Muscle layer of colon (tissue), 2 donors: Measurements from ENCODE around the gene SERPINA9.

Experiments
- H3K27ac ChIP-seq: one replicate; pipeline ENCODE4 v1.7.0; 2013; ENCODE audit warnings: low read depth, mild to moderate bottlenecking, low read length, moderate library complexity
- H3K27me3 ChIP-seq, 2 donors: one replicate each; pipeline ENCODE4 v1.7.0; 2013; ENCODE audit warnings: low read length in 2 of 2, mild to moderate bottlenecking in 2 of 2; ENCODE audit not compliant: insufficient read depth in 2 of 2, control insufficient read depth in 1 of 2
- H3K36me3 ChIP-seq: one replicate; pipeline ENCODE4 v1.7.0; 2013; ENCODE audit warnings: mild to moderate bottlenecking, low read length; ENCODE audit not compliant: insufficient read depth
- H3K4me1 ChIP-seq: one replicate; pipeline ENCODE4 v1.7.0; 2013; ENCODE audit warnings: mild to moderate bottlenecking, low read length; ENCODE audit not compliant: insufficient read depth
- H3K4me3 ChIP-seq, 2 donors: one replicate each; pipeline ENCODE4 v1.7.0; 2013; ENCODE audit warnings: low read length in 2 of 2, low read depth in 1 of 2, mild to moderate bottlenecking in 1 of 2, moderate library complexity in 1 of 2
- H3K9ac ChIP-seq: one replicate; pipeline ENCODE4 v1.7.0; 2013; ENCODE audit warnings: low read length
- H3K9me3 ChIP-seq: one replicate; pipeline ENCODE4 v1.7.0; 2013; ENCODE audit warnings: mild to moderate bottlenecking, low read length
- donor health status: abdominal sarcoma.
- donor health status: Adenocarcinoma of cecum.

The SERPINA9 gene

GRCh38 chr14:94472842-94473241 is 3.2 kb downstream of the SERPINA9 start:
- Histone ChIP-seq H3K4me1 (no peaks in the 10 kb centered on the region), H3K36me3 (no peaks in the 10 kb centered on the region), H3K27me3 (no peaks in the 10 kb centered on the region), H3K9me3 (no peaks in the 10 kb centered on the region), H3K9ac (no peak overlapping the region), H3K27ac (no peak overlapping the region), H3K4me3 (no peak overlapping the region)

- no peak overlapping the region for H3K4me3 ChIP-seq
- no peaks in the 10 kb centered on the region for H3K27me3 ChIP-seq
- no peak overlapping the region for H3K27ac ChIP-seq
- no peaks in the 10 kb centered on the region for H3K36me3 ChIP-seq
- no peak overlapping the region for H3K9ac ChIP-seq
- H3K9me3 ChIP-seq: no peaks in the 10 kb centered on the region
- no peaks in the 10 kb centered on the region for H3K4me1 ChIP-seq
Measured at GRCh38 chr14:94471045-94471444, 5.0 kb downstream of the SERPINA9 start.

GRCh38 chr14:94470311-94470710 is 5.7 kb downstream of the SERPINA9 start:
- Histone ChIP-seq H3K9me3 (no peaks in the 10 kb centered on the region), H3K27ac (no peak overlapping the region), H3K9ac (no peak overlapping the region), H3K4me1 (no peaks in the 10 kb centered on the region), H3K27me3 (no peaks in the 10 kb centered on the region), H3K36me3 (no peaks in the 10 kb centered on the region), H3K4me3 (no peak overlapping the region)

GRCh38 chr14:94469261-94469660 is 6.7 kb downstream of the SERPINA9 start:
- Histone ChIP-seq H3K9me3 (no peaks in the 10 kb centered on the region), H3K4me3 (no peak overlapping the region), H3K36me3 (no peaks in the 10 kb centered on the region), H3K9ac (no peak overlapping the region), H3K27ac (no peak overlapping the region), H3K27me3 (no peaks in the 10 kb centered on the region), H3K4me1 (no peaks in the 10 kb centered on the region)

- H3K4me3 ChIP-seq: no peak overlapping the region
- no peak overlapping the region for H3K27ac ChIP-seq
- no peak overlapping the region for H3K9ac ChIP-seq
- no peaks in the 10 kb centered on the region for H3K4me1 ChIP-seq
- H3K9me3 ChIP-seq: no peaks in the 10 kb centered on the region
- no peaks in the 10 kb centered on the region for H3K27me3 ChIP-seq
- no peaks in the 10 kb centered on the region for H3K36me3 ChIP-seq
Measured at GRCh38 chr14:94467728-94468520, 8.1 kb downstream of the SERPINA9 start.

- H3K4me1 ChIP-seq: no peaks in the 10 kb centered on the region
- H3K27me3 ChIP-seq: no peaks in the 10 kb centered on the region
- H3K9me3 ChIP-seq: no peaks in the 10 kb centered on the region
- H3K36me3 ChIP-seq: no peaks in the 10 kb centered on the region
- no peak overlapping the region for H3K9ac ChIP-seq
- no peak overlapping the region for H3K27ac ChIP-seq
- H3K4me3 ChIP-seq: no peak overlapping the region
Measured at GRCh38 chr14:94466706-94467370, 9.2 kb downstream of the SERPINA9 start.

- no peaks in the 10 kb centered on the region for H3K4me1 ChIP-seq
- no peaks in the 10 kb centered on the region for H3K36me3 ChIP-seq
- no peaks in the 10 kb centered on the region for H3K9me3 ChIP-seq
- H3K27me3 ChIP-seq: no peaks in the 10 kb centered on the region
- no peak overlapping the region for H3K4me3 ChIP-seq
- H3K9ac ChIP-seq: no peak overlapping the region
- no peak overlapping the region for H3K27ac ChIP-seq
Measured at GRCh38 chr14:94465042-94465441, 11.0 kb downstream of the SERPINA9 start.

GRCh38 chr14:94464290-94464689 is 11.7 kb downstream of the SERPINA9 start:
- no peaks in the 10 kb centered on the region for H3K36me3 ChIP-seq
- no peaks in the 10 kb centered on the region for H3K9me3 ChIP-seq
- H3K9ac ChIP-seq: no peak overlapping the region
- no peaks in the 10 kb centered on the region for H3K27me3 ChIP-seq
- no peak overlapping the region for H3K4me3 ChIP-seq
- no peak overlapping the region for H3K27ac ChIP-seq
- no peaks in the 10 kb centered on the region for H3K4me1 ChIP-seq

GRCh38 chr14:94462763-94463572 is 13.0 kb downstream of the SERPINA9 start:
- no peak overlapping the region for H3K4me3 ChIP-seq
- H3K9ac ChIP-seq: no peak overlapping the region
- H3K9me3 ChIP-seq: no peaks in the 10 kb centered on the region
- no peaks in the 10 kb centered on the region for H3K4me1 ChIP-seq
- H3K27me3 ChIP-seq: no peaks in the 10 kb centered on the region
- H3K36me3 ChIP-seq: no peaks in the 10 kb centered on the region
- no peak overlapping the region for H3K27ac ChIP-seq

- no peak overlapping the region for H3K9ac ChIP-seq
- no peaks in the 10 kb centered on the region for H3K27me3 ChIP-seq
- no peak overlapping the region for H3K27ac ChIP-seq
- no peaks in the 10 kb centered on the region for H3K4me1 ChIP-seq
- H3K36me3 ChIP-seq: no peaks in the 10 kb centered on the region
- no peak overlapping the region for H3K4me3 ChIP-seq
- no peaks in the 10 kb centered on the region for H3K9me3 ChIP-seq
Measured at GRCh38 chr14:94462219-94462551, 13.8 kb downstream of the SERPINA9 start.

- Histone ChIP-seq H3K4me1 (no peaks in the 10 kb centered on the region), H3K36me3 (no peaks in the 10 kb centered on the region), H3K9me3 (no peaks in the 10 kb centered on the region), H3K9ac (no peak overlapping the region), H3K27ac (no peak overlapping the region), H3K27me3 (no peaks in the 10 kb centered on the region), H3K4me3 (no peak overlapping the region)
Measured at GRCh38 chr14:94461526-94462218, 14.3 kb downstream of the SERPINA9 start.
